Endothelial cell (in vitro differentiated cells): ENCODE measurements around the gene PIF1. TPM values are rescaled to one million over a fixed set of nuclear protein-coding genes. Genes with fewer than 3 reads are reported as not detected.

ENCODE experiments used
- DNase-seq: peaks from one replicate; pipeline ENCODE4 v3.0.0; 2021; ENCODE audit warnings: low spot score
- H3K27ac Mint-ChIP-seq: one replicate; pipeline ENCODE4 v1.8.0; 2021; ENCODE audit warnings: mixed read lengths, inconsistent platforms; ENCODE audit not compliant: unreplicated experiment
- H3K27me3 Mint-ChIP-seq: one replicate; pipeline ENCODE4 v1.8.0; 2021; ENCODE audit warnings: mild to moderate bottlenecking, moderate library complexity, mixed read lengths, inconsistent platforms; ENCODE audit not compliant: unreplicated experiment
- H3K36me3 Mint-ChIP-seq: one replicate; pipeline ENCODE4 v1.8.0; 2021; ENCODE audit warnings: mild to moderate bottlenecking, low read depth, mixed read lengths, inconsistent platforms; ENCODE audit not compliant: unreplicated experiment
- H3K4me1 Mint-ChIP-seq: one replicate; pipeline ENCODE4 v1.8.0; 2021; ENCODE audit warnings: mild to moderate bottlenecking, mixed read lengths, inconsistent platforms; ENCODE audit not compliant: unreplicated experiment
- H3K4me3 Mint-ChIP-seq: one replicate; pipeline ENCODE4 v1.8.0; 2021; ENCODE audit warnings: mild to moderate bottlenecking, mixed read lengths, inconsistent platforms; ENCODE audit not compliant: unreplicated experiment
- H3K9me3 Mint-ChIP-seq: one replicate; pipeline ENCODE4 v1.8.0; 2021; ENCODE audit warnings: mixed read lengths, inconsistent platforms; ENCODE audit not compliant: unreplicated experiment
- total RNA-seq: library from RNA; stranded (reverse); fragmentation: NEBNext Ultra II Directional; extraction: Animal tissue kit (Norgen Biotek cat#: 25700); gene quantifications from one replicate; pipeline ENCODE4 v1.2.1, GENCODE V29; 2021; ENCODE audit not compliant: unreplicated experiment
- TF ChIP-seq, protein P1 (sequence below): fragments of 200-600 bp; sonication (generic); IDR thresholded peaks from one replicate; pipeline ENCODE4 v1.5.0; 2021; ENCODE audit warnings: antibody characterized with exemption; ENCODE audit not compliant: unreplicated experiment

The PIF1 gene
- total RNA-seq, 1 donor from 2014 or later, result 4.8 TPM

DNA sequence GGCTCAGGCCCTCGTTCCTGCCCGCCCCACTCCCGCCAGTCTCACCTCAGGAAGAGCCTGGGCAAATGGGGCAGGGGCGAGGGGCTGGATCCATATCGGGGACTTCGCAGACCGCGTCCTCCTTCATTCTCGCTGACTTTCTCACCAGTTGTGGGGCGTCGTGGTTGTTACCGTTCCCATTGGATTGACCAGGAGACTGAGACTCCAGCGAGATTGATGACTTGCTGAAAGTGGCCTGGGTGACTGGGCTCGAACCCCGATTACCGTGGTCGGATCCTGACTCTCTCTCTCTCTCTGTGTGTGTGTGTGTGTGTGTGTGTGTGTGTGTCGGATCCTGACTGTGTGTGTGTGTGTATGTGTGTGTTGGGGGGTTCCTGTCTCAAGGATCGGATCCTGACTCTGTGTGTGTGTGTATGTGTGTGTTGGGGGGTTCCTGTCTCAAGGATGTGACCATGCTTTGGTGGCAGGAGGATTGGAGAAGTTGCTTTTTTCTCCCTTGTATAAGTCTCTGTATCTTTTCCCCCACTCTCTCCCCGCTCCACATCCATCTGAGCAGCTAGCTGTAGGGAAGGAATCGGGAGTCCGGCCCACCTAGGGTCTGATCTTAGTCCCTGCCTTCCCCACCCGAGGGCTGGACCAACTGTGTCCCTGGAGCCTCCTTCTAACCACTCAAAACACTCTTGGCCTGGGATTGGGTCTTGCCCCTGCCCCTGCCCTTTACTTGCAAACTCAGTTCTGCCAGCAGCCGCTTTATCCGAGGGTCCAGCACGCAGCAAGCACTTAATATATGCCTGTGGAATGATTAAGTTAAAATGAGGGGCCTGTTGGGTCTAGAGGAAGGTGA is 16.9 kb upstream of the PIF1 start:
- peaks cover 48% of the 10 kb centered on the region for H3K4me1 Mint-ChIP-seq

DNA sequence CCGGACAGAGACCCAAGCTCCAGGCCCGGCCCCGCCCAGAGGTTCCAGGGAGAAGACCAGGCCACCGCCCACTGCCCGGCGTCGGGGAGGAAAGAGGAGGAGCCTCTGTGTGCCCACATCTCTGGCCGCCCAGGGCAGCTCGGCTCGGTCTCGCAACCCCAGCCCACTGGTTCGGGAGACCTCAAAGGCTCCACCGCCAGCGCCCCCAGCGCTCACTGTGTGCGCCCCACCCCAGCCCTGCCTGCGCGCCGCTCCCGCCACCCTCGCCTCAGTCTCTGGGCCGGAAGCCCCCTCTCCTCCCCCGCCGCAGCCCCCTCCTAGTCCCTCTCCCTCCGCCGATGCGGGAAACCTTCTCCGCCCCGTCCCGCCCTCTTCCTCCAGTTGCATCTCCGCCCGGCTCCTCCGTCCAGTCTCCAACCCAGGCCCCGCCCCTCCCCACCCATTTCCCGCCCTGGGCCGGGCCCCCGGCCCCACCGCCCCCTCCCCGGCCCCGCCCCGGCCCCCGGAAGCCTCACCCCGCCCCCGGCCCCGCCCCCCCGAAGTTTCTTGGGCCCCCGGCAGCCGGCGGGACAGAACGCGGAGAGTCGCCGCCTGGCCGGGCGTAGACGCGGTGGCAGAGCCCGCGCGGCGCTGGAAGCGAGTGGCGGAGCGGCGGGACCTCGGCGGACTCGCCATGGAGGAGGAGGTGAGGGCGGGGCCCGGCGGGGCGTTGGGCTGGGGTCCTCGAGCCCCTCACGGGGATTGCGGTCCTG is 16.1 kb upstream of the PIF1 start, which contains the start of gene PLEKHO2:
Gene PLEKHO2 (plus strand): TSS at position 572 of the 752 bp plus-strand sequence. CDS start 102 bp downstream, at position 674.
- Mint-ChIP-seq H3K9me3 (no peaks in the 10 kb centered on the region), H3K4me3 (peak within 1 kb of the TSS; percentile 100), H3K36me3 (peaks cover 13% of the 10 kb centered on the region), H3K27ac (peak within 1 kb of the TSS; percentile 86), H3K27me3 (peaks cover 24% of the 10 kb centered on the region), H3K4me1 (peaks cover 49% of the 10 kb centered on the region)
- TF ChIP-seq, protein P1, sequence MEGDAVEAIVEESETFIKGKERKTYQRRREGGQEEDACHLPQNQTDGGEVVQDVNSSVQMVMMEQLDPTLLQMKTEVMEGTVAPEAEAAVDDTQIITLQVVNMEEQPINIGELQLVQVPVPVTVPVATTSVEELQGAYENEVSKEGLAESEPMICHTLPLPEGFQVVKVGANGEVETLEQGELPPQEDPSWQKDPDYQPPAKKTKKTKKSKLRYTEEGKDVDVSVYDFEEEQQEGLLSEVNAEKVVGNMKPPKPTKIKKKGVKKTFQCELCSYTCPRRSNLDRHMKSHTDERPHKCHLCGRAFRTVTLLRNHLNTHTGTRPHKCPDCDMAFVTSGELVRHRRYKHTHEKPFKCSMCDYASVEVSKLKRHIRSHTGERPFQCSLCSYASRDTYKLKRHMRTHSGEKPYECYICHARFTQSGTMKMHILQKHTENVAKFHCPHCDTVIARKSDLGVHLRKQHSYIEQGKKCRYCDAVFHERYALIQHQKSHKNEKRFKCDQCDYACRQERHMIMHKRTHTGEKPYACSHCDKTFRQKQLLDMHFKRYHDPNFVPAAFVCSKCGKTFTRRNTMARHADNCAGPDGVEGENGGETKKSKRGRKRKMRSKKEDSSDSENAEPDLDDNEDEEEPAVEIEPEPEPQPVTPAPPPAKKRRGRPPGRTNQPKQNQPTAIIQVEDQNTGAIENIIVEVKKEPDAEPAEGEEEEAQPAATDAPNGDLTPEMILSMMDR, result no peak
- peak; percentile 90 for DNase-seq

More for the DNA sequence above, 16.9 kb upstream of the PIF1 start:
- Mint-ChIP-seq H3K4me3 (peak overlapping the region; percentile 100), H3K27ac (peak overlapping the region; percentile 86), H3K36me3 (peaks cover 13% of the 10 kb centered on the region), H3K9me3 (no peaks in the 10 kb centered on the region), H3K27me3 (peaks cover 24% of the 10 kb centered on the region)
- DNase-seq, result peak; percentile 24
- TF ChIP-seq, protein P1, result no peak

DNA sequence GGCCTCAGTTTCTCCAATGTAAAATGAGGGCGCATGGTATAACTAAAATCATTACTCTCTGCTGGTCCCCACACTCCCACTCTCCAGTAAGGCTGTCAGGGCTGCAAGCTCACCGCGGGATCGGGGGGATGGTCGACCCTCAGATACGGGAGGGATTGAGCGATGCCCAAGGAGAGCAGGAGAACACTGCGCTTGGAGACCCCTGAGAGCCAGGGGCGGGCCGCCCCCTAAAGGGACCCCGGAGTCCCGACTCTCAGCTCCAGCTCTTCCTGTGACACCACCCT is 15.6 kb upstream of the PIF1 start:
- H3K27ac Mint-ChIP-seq, result peak overlapping the region; percentile 74
- peaks cover 49% of the 10 kb centered on the region for H3K4me1 Mint-ChIP-seq
- peaks cover 13% of the 10 kb centered on the region for H3K36me3 Mint-ChIP-seq
- peaks cover 24% of the 10 kb centered on the region for H3K27me3 Mint-ChIP-seq
- no peak for DNase-seq
- H3K9me3 Mint-ChIP-seq, result no peaks in the 10 kb centered on the region
- TF ChIP-seq, protein P1, result no peak
- peak overlapping the region; percentile 83 for H3K4me3 Mint-ChIP-seq

DNA sequence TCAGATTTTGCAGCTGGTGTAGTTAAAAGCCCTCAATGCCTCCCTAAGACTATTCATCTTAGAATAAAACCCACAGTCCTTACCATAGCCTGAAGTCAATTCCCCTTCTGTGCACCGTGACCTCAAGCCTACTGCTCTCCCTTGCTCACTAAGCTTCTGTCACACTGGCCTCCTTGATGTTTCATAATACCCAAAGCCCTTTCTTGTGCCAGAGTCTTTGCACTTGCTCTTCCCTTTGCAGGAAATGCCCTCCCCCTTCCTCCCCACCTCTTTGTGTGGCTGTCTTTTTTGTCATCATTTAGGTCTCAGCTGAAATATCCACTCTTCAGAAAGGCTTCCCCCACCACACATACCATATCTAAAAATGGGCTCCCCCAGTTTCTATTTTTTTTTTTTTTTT is 12.1 kb upstream of the PIF1 start:
- H3K4me1 Mint-ChIP-seq, result peaks cover 28% of the 10 kb centered on the region
- H3K4me3 Mint-ChIP-seq, result no peak overlapping the region

More for the DNA sequence above, 12.1 kb upstream of the PIF1 start:
- Mint-ChIP-seq H3K36me3 (peaks cover 8% of the 10 kb centered on the region), H3K27ac (no peak overlapping the region), H3K27me3 (peaks cover 15% of the 10 kb centered on the region), H3K9me3 (no peaks in the 10 kb centered on the region)
- no peak for DNase-seq
- TF ChIP-seq, protein P1, result no peak
